ENCODE data around the gene KNDC1. TPM values are rescaled to one million over a fixed set of nuclear protein-coding genes. Genes with fewer than 3 reads are reported as not detected.

KNDC1 gene
- total and polyA plus RNA-seq, 2 donors (not counting 1 experiment from before 2014, with no cell fraction given), result 0.17 to 0.45 TPM

GRCh38 chr10:133143200-133143533 lies 16.9 kb upstream of the KNDC1 start:
- Histone ChIP-seq H4K20me1 (ENCODE audit: control insufficient read depth, insufficient read depth, low read length, poor library complexity, severe bottlenecking) (no peaks in the 10 kb centered on the region), H3K36me3 (replicated peaks in 1 of 2; ENCODE audit: control extremely low read depth in 1 of 2, control insufficient read depth in 1 of 2, extremely low read depth in 1 of 2, insufficient read depth in 2 of 2, low read length in 1 of 2) (no peaks in the 10 kb centered on the region), H3K4me2 (replicated peaks; ENCODE audit: low read depth, low read length, poor library complexity, severe bottlenecking) (no peak overlapping the region), H3K9ac (ENCODE audit: low read length) (no peak overlapping the region), H3K4me1 (ENCODE audit: control insufficient read depth in 2 of 2, insufficient read depth in 2 of 2, low read length in 2 of 2) (no peaks in the 10 kb centered on the region), H3K27ac (ENCODE audit: low read length in 2 of 2) (no peak overlapping the region), H2AFZ (ENCODE audit: insufficient read depth, low read depth, low read length, poor library complexity, severe bottlenecking) (no peak overlapping the region), H3K4me3 (ENCODE audit: control extremely low read depth in 1 of 5, extremely low read depth in 1 of 5, insufficient read depth in 1 of 5, low read depth in 2 of 5, low read length in 4 of 5) (no peak overlapping the region), H3K9me3 (ENCODE audit: control extremely low read depth in 1 of 3, control insufficient read depth in 2 of 3, insufficient read depth in 1 of 3, low read length in 2 of 3) (peaks cover 0 to 4% (median 0%) of the 10 kb centered on the region in 3 donors), H3K27me3 (replicated peaks in 1 of 4; ENCODE audit: control extremely low read depth in 1 of 4, control insufficient read depth in 3 of 4, insufficient read depth in 4 of 4, low read length in 3 of 4) (peaks cover 0 to 22% (median 4%) of the 10 kb centered on the region in 4 experiments), H3K79me2 (ENCODE audit: control insufficient read depth, insufficient read depth, low read length) (no peaks in the 10 kb centered on the region)
- intact Hi-C loops (cut with micrococcal nuclease), result loop anchor here (10.0 kb wide), 1 partner anchor 132 kb away; the partner anchor contains the start of gene ADAM8
- ATAC-seq (ENCODE audit: low read depth) (no peak), DNase-seq (no peak)
- TF ChIP-seq CTCF (IDR thresholded peaks at IDR 0.05), result no peak
- TF ChIP-seq EZH2 (IDR thresholded peaks at IDR 0.05; ENCODE audit: borderline replicate concordance, insufficient read depth, low read depth, low read length, poor library complexity, severe bottlenecking), result no peak
- WGBS (ENCODE audit: insufficient coverage), result 83% methylated on average over 6 of the region's 10 CpGs
- Mint-ChIP-seq H3K27ac (no peak overlapping the region), H3K4me3 (no peak overlapping the region), H3K27me3 (peaks cover 42% of the 10 kb centered on the region), H3K4me1 (peaks cover 6% of the 10 kb centered on the region), H3K9me3 (ENCODE audit: insufficient read depth) (peaks cover 4% of the 10 kb centered on the region)
- ChIA-PET POLR2A (interaction anchor here (0.7 kb wide), 1 partner anchor 237 kb away, joined by 5 read pairs; no protein-coding TSS in a partner anchor), CTCF (interaction anchor here (0.6 to 2.0 kb wide), 17 partner anchors 9 to 466 kb away, joined by 3 to 18 read pairs (median 3); no protein-coding TSS in a partner anchor)

GRCh38 chr10:133143546-133143945 lies 16.5 kb upstream of the KNDC1 start:
- Mint-ChIP-seq H3K9me3 (ENCODE audit: insufficient read depth) (peaks cover 4% of the 10 kb centered on the region), H3K4me3 (no peak overlapping the region), H3K27ac (no peak overlapping the region), H3K27me3 (peaks cover 45% of the 10 kb centered on the region), H3K4me1 (peaks cover 6% of the 10 kb centered on the region)
- ATAC-seq (ENCODE audit: low read depth) (no peak), DNase-seq (no peak)
- H2AFZ ChIP-seq (ENCODE audit: insufficient read depth, low read depth, low read length, poor library complexity, severe bottlenecking), result no peak overlapping the region
- H3K27ac ChIP-seq (ENCODE audit: low read length in 2 of 2), result no peak overlapping the region
- H3K4me2 ChIP-seq (replicated peaks; ENCODE audit: low read depth, low read length, poor library complexity, severe bottlenecking), result no peak overlapping the region
- H3K36me3 ChIP-seq (replicated peaks in 1 of 2; ENCODE audit: control extremely low read depth in 1 of 2, control insufficient read depth in 1 of 2, extremely low read depth in 1 of 2, insufficient read depth in 2 of 2, low read length in 1 of 2), result no peaks in the 10 kb centered on the region
- H3K4me1 ChIP-seq (ENCODE audit: control insufficient read depth in 2 of 2, insufficient read depth in 2 of 2, low read length in 2 of 2), result no peaks in the 10 kb centered on the region
- intact Hi-C loops (cut with micrococcal nuclease), result loop anchor here (10.0 kb wide), 1 partner anchor 131 kb away; the partner anchor contains the start of gene ADAM8
- H3K79me2 ChIP-seq (ENCODE audit: control insufficient read depth, insufficient read depth, low read length), result no peaks in the 10 kb centered on the region
- H3K9ac ChIP-seq (ENCODE audit: low read length), result no peak overlapping the region
- no peak overlapping the region for H3K4me3 ChIP-seq (ENCODE audit: control extremely low read depth in 1 of 5, extremely low read depth in 1 of 5, insufficient read depth in 1 of 5, low read depth in 2 of 5, low read length in 4 of 5)
- TF ChIP-seq CTCF (IDR thresholded peaks at IDR 0.05) (no peak), EZH2 (IDR thresholded peaks at IDR 0.05; ENCODE audit: borderline replicate concordance, insufficient read depth, low read depth, low read length, poor library complexity, severe bottlenecking) (no peak)
- 98% methylated on average over 4 of the region's 9 CpGs for WGBS (ENCODE audit: insufficient coverage)
- peaks cover 0 to 4% (median under 1%) of the 10 kb centered on the region in 3 donors for H3K9me3 ChIP-seq (ENCODE audit: control extremely low read depth in 1 of 3, control insufficient read depth in 2 of 3, insufficient read depth in 1 of 3, low read length in 2 of 3)
- ChIA-PET POLR2A (interaction anchor here (0.7 kb wide), 1 partner anchor 237 kb away, joined by 5 read pairs; no protein-coding TSS in a partner anchor), CTCF (interaction anchor here (0.6 to 2.0 kb wide), 17 partner anchors 9 to 466 kb away, joined by 3 to 18 read pairs (median 3); no protein-coding TSS in a partner anchor)
- peaks cover 0 to 22% (median 4%) of the 10 kb centered on the region in 4 experiments for H3K27me3 ChIP-seq (replicated peaks in 1 of 4; ENCODE audit: control extremely low read depth in 1 of 4, control insufficient read depth in 3 of 4, insufficient read depth in 4 of 4, low read length in 3 of 4)
- H4K20me1 ChIP-seq (ENCODE audit: control insufficient read depth, insufficient read depth, low read length, poor library complexity, severe bottlenecking), result no peaks in the 10 kb centered on the region
